Esophagus muscularis mucosa (tissue), 4 donors: ENCODE results near the gene TUBB4B.

ENCODE experiments used
- CTCF ChIP-seq, 3 experiments: fragments of 200-600 bp in 2 of 3; fragments of 450-650 bp in 1 of 3; sonication (generic) in 2 of 3; IDR thresholded peaks; one replicate each; pipeline ENCODE4 v1.5.1; 2017 to 2019; ENCODE audit warnings: antibody characterized with exemption in 3 of 3, mild to moderate bottlenecking in 2 of 3, moderate library complexity in 1 of 3
- EP300 ChIP-seq: sonication (generic); formaldehyde crosslinking; IDR thresholded peaks from one replicate; pipeline ENCODE4 v1.6.1; 2017; ENCODE audit warnings: antibody characterized with exemption
- POLR2A ChIP-seq: fragments of 450-650 bp; IDR thresholded peaks from one replicate; pipeline ENCODE4 v1.6.1; 2017; ENCODE audit warnings: antibody characterized with exemption, moderate library complexity, mild to moderate bottlenecking, low read depth
- POLR2AphosphoS5 ChIP-seq, 2 donors: sonication (generic); formaldehyde crosslinking; IDR thresholded peaks; one replicate each; pipeline ENCODE4 v1.6.1; 2017; ENCODE audit warnings: antibody characterized with exemption in 2 of 2

- no peak for TF ChIP-seq POLR2A
- no peak for TF ChIP-seq CTCF (IDR thresholded peaks at IDR 0.05)
- TF ChIP-seq POLR2AphosphoS5 (IDR thresholded peaks at IDR 0.05), result no peak
- no peak for TF ChIP-seq EP300
Observed at GRCh38 chr9:137250329-137251193, 9.5 kb downstream of the TUBB4B start.
